Mesenchymal stem cell (in vitro differentiated cells and primary cell): ENCODE measurements around the gene TOP3A.

Experiments
- DNase-seq: peaks from one replicate; pipeline ENCODE4 v3.0.0-alpha.2; 2013
- H2AFZ ChIP-seq: one replicate; pipeline ENCODE4 v1.6.1; 2013; ENCODE audit warnings: low read depth, mild to moderate bottlenecking, control low read depth, inconsistent platforms, low read length, moderate library complexity
- H2AK5ac ChIP-seq: 2 replicates; pipeline ENCODE4 v1.6.1; 2013; ENCODE audit warnings: low read length, moderate library complexity, mild to moderate bottlenecking, inconsistent platforms; ENCODE audit not compliant: severe bottlenecking
- H2BK120ac ChIP-seq: one replicate; pipeline ENCODE4 v1.6.1; 2013; ENCODE audit warnings: low read depth, mild to moderate bottlenecking, inconsistent platforms, low read length, moderate library complexity
- H2BK12ac ChIP-seq, 2 experiments: one replicate each; pipeline ENCODE4 v1.6.1; 2013; ENCODE audit warnings: inconsistent platforms in 2 of 2, low read length in 2 of 2, mild to moderate bottlenecking in 2 of 2, moderate library complexity in 2 of 2, control low read depth in 1 of 2
- H2BK15ac ChIP-seq: one replicate; pipeline ENCODE4 v1.6.1; 2013; ENCODE audit warnings: mild to moderate bottlenecking, low read depth, inconsistent platforms; ENCODE audit not compliant: poor library complexity, severe bottlenecking
- H2BK5ac ChIP-seq: 2 replicates; pipeline ENCODE4 v1.6.1; 2013; ENCODE audit warnings: low read depth, mild to moderate bottlenecking, low read length, control low read depth, inconsistent platforms; ENCODE audit not compliant: poor library complexity, severe bottlenecking
- H3K14ac ChIP-seq, 2 experiments: one replicate each; pipeline ENCODE4 v1.6.1; 2013; ENCODE audit warnings: inconsistent platforms in 2 of 2, low read length in 2 of 2, control low read depth in 1 of 2, mild to moderate bottlenecking in 1 of 2, moderate library complexity in 1 of 2
- H3K18ac ChIP-seq, 2 experiments: one replicate each; pipeline ENCODE4 v1.6.1; 2013; ENCODE audit warnings: inconsistent platforms in 2 of 2, low read length in 2 of 2, control low read depth in 1 of 2, low read depth in 1 of 2, mild to moderate bottlenecking in 1 of 2
- H3K23ac ChIP-seq, 2 experiments: one replicate each; pipeline ENCODE4 v1.6.1; 2013; ENCODE audit warnings: inconsistent platforms in 2 of 2, low read length in 2 of 2, mild to moderate bottlenecking in 2 of 2, moderate library complexity in 2 of 2, control low read depth in 1 of 2
- H3K27ac ChIP-seq: 2 replicates; pipeline ENCODE4 v1.5.1; 2013; ENCODE audit warnings: mild to moderate bottlenecking, moderate library complexity, low read length, control low read depth, inconsistent platforms; ENCODE audit not compliant: poor library complexity, severe bottlenecking
- H3K27me3 ChIP-seq, 2 experiments: 2 replicates each; pipeline versions ENCODE4 v1.6.1 to v1.7.0; 2013; ENCODE audit warnings: low read length in 2 of 2, mild to moderate bottlenecking in 2 of 2, moderate library complexity in 2 of 2, control low read depth in 1 of 2, inconsistent platforms in 1 of 2; ENCODE audit not compliant: control insufficient read depth in 1 of 2, insufficient read depth in 1 of 2
- H3K36me3 ChIP-seq, 2 experiments: 2 replicates each; pipeline versions ENCODE4 v1.6.1 to v1.7.0; 2013; ENCODE audit warnings: low read length in 2 of 2, control low read depth in 1 of 2, inconsistent platforms in 1 of 2, low read depth in 1 of 2, mild to moderate bottlenecking in 1 of 2; ENCODE audit not compliant: insufficient read depth in 2 of 2, control insufficient read depth in 1 of 2
- H3K4ac ChIP-seq, 2 experiments: one replicate each; pipeline ENCODE4 v1.6.1; 2013; ENCODE audit warnings: inconsistent platforms in 2 of 2, low read length in 2 of 2, mild to moderate bottlenecking in 2 of 2, moderate library complexity in 2 of 2, control low read depth in 1 of 2, low read depth in 1 of 2
- H3K4me1 ChIP-seq: 2 replicates; pipeline ENCODE4 v1.6.1; 2013; ENCODE audit warnings: low read depth, low read length, control low read depth; ENCODE audit not compliant: control insufficient read depth, insufficient read depth
- H3K4me2 ChIP-seq: 2 replicates; pipeline ENCODE4 v1.6.1; 2013; ENCODE audit warnings: low read length, mild to moderate bottlenecking, inconsistent platforms; ENCODE audit not compliant: poor library complexity, severe bottlenecking
- H3K4me3 ChIP-seq, 2 experiments: 2 replicates each; pipeline versions ENCODE4 v1.5.1 to v1.7.0; 2013; ENCODE audit warnings: low read length in 2 of 2, mild to moderate bottlenecking in 2 of 2, control low read depth in 1 of 2, low read depth in 1 of 2; ENCODE audit not compliant: insufficient read depth in 1 of 2
- H3K79me1 ChIP-seq: replicated peaks from 2 replicates; pipeline ENCODE4 v1.6.1; 2013; ENCODE audit warnings: mild to moderate bottlenecking, control low read depth, low read length, inconsistent platforms; ENCODE audit not compliant: poor library complexity, severe bottlenecking
- H3K9ac ChIP-seq: 2 replicates; pipeline ENCODE4 v1.7.0; 2013; ENCODE audit warnings: mild to moderate bottlenecking, low read length, moderate library complexity
- H3K9me3 ChIP-seq: 2 replicates; pipeline ENCODE4 v1.7.0; 2013; ENCODE audit warnings: mild to moderate bottlenecking, low read length; ENCODE audit not compliant: control insufficient read depth
- H4K8ac ChIP-seq: one replicate; pipeline ENCODE4 v1.6.1; 2013; ENCODE audit warnings: inconsistent platforms, mild to moderate bottlenecking, low read length, moderate library complexity
- H4K91ac ChIP-seq: one replicate; pipeline ENCODE4 v1.6.1; 2013; ENCODE audit warnings: mild to moderate bottlenecking, low read length, inconsistent platforms
- WGBS: methylation state at CpG from one replicate; pipeline ENCODE4 v1.1.7; 2013; ENCODE audit warnings: mixed read lengths; 5-methylcytosine and 5-hydroxymethylcytosine counted together

The TOP3A gene

DNA sequence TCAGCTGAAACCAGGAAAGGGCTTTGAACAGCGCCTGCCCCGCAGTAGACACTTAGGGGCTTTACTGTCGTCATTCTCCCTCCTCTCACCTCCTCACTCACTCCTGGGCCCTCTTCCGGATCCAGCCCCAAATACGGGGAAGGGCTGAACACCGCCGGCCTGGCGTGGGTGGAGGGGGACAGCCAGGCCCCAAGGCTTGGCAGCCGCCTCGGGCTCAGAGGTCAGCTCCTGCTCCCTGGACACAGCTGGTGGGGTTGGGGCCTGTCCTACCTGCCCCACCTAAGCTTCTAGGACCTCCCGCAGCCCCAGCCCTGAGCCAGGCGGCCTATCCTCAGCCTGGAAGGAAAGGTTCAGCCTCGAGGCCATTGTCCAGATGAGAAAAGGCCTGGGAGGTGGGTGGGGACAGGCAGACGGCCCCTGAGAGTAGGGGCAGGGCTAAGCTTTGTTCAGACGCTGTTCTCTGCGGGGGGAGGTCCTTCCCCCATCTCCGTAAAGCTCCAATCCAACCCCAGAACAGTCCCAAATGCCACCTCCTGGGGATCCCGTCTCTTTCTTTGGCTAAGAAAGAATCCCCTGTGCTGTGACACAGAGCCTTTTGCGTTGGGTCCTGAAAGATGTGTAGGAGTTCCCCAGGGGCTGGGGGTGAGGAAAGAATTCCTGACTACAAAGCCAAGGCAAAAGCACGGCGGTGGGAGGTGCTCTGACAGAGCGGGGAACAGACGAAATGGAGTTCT is 90.2 kb downstream of the TOP3A start:
- H3K79me1 ChIP-seq = peaks cover 25% of the 10 kb centered on the region
- H3K9me3 ChIP-seq = no peaks in the 10 kb centered on the region
- peak overlapping the region; percentile 20 for H3K27ac ChIP-seq
- H3K4ac ChIP-seq = peak overlapping the region; percentile 50 to 70
- peak overlapping the region; percentile 76 for H2BK120ac ChIP-seq
- H3K14ac ChIP-seq = no peak overlapping the region
- peak overlapping the region; percentile 99 for H4K8ac ChIP-seq
- H2AK5ac ChIP-seq = no peak overlapping the region
- 20% methylated on average over 17 of the region's 23 CpGs for WGBS
- no peak overlapping the region for H2BK5ac ChIP-seq
- peak overlapping the region; percentile 82 for H2BK15ac ChIP-seq
- peaks cover 30% of the 10 kb centered on the region for H3K4me1 ChIP-seq
- peak overlapping the region; percentile 88 for H4K91ac ChIP-seq
- H2AFZ ChIP-seq = peak overlapping the region; percentile 73
- no peaks in the 10 kb centered on the region for H3K36me3 ChIP-seq
- H3K4me3 ChIP-seq = peak overlapping the region in 1 of 2 experiments; percentile 70
- H3K9ac ChIP-seq = peak overlapping the region; percentile 90
- H2BK12ac ChIP-seq = peak overlapping the region; percentile 28 to 75
- H3K27me3 ChIP-seq = no peaks in the 10 kb centered on the region
- H3K18ac ChIP-seq = peak overlapping the region; percentile 72 to 83
- H3K23ac ChIP-seq = peak overlapping the region in 1 of 2 experiments; percentile 43
- DNase-seq = peak; percentile 50
- H3K4me2 ChIP-seq = peak overlapping the region; percentile 86

DNA sequence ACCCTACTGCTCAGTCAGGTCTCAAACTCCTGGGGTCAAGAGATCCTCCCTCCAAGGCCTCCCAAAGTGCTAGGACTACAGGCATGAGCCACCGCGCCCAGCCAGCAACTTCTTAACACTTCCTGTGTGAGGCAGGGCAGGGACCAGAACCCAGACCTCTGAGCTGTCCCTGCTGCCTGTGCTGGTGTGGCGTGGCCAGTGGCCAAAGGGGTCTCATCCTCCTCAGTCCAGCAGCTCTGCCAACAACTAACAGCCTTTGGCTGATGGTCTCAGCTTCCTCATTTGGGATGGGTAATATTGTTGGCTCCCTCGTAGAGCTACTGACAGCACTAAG is 90.8 kb downstream of the TOP3A start:
- Histone ChIP-seq H3K9ac (peak overlapping the region; percentile 90), H3K27ac (no peak overlapping the region), H2BK120ac (peak overlapping the region; percentile 76), H3K4me3 (peak overlapping the region in 1 of 2 experiments; percentile 70), H2BK15ac (peak overlapping the region; percentile 82), H3K14ac (no peak overlapping the region), H3K9me3 (no peaks in the 10 kb centered on the region), H3K23ac (no peak overlapping the region), H3K4ac (peak overlapping the region; percentile 50 to 70), H3K79me1 (peaks cover 22% of the 10 kb centered on the region), H4K8ac (peak overlapping the region; percentile 99), H3K4me1 (peaks cover 34% of the 10 kb centered on the region), H3K4me2 (no peak overlapping the region), H3K27me3 (no peaks in the 10 kb centered on the region), H2BK12ac (peak overlapping the region in 1 of 2 experiments; percentile 75), H3K18ac (peak overlapping the region; percentile 72 to 83), H3K36me3 (no peaks in the 10 kb centered on the region), H2BK5ac (no peak overlapping the region), H2AFZ (no peak overlapping the region), H2AK5ac (no peak overlapping the region), H4K91ac (peak overlapping the region; percentile 88)
- WGBS = 77% methylated on average over 4 of the region's 4 CpGs
- no peak for DNase-seq
